DMS153 (cell line): ENCODE measurements around the gene RAD23A.

Experiments
- DNase-seq: peaks from one replicate; lab custom pipeline; 2025; lab: John Stamatoyannopoulos, UW

The RAD23A gene

GRCh38 chr19:12984683-12985048 is 39.0 kb downstream of the RAD23A start:
- no peak for DNase-seq

- DNase-seq = no peak
These were observed 39.6 kb downstream of the RAD23A start for GRCh38 chr19:12985049-12985776.

- DNase-seq = no peak
These were observed 41.1 kb downstream of the RAD23A start for GRCh38 chr19:12986726-12987125.

GRCh38 chr19:12987190-12987589 is 41.5 kb downstream of the RAD23A start:
- DNase-seq = no peak

GRCh38 chr19:12987781-12988180 is 42.1 kb downstream of the RAD23A start:
- no peak for DNase-seq

- DNase-seq = no peak
These were observed 44.8 kb downstream of the RAD23A start for GRCh38 chr19:12990431-12990830.

GRCh38 chr19:12990853-12991252 is 45.2 kb downstream of the RAD23A start:
- no peak for DNase-seq

GRCh38 chr19:12991296-12991695 is 45.6 kb downstream of the RAD23A start:
- no peak for DNase-seq

- DNase-seq = no peak
These were observed 47.1 kb downstream of the RAD23A start for GRCh38 chr19:12992729-12993128.

- DNase-seq = no peak
These were observed 47.9 kb downstream of the RAD23A start for GRCh38 chr19:12993562-12993961.

GRCh38 chr19:12994701-12995595 is 49.3 kb downstream of the RAD23A start, which contains the start of gene NFIX:
Gene NFIX, plus strand, starts transcription at chr19:12995475. Its CDS starts 363 bp downstream, at chr19:12995838.
- no peak for DNase-seq

GRCh38 chr19:12995596-12996405 is 50.1 kb downstream of the RAD23A start:
- DNase-seq = no peak

GRCh38 chr19:12996406-12997094 is 50.9 kb downstream of the RAD23A start:
- DNase-seq = no peak

- no peak for DNase-seq
These were observed 51.7 kb downstream of the RAD23A start for GRCh38 chr19:12997179-12997966.

- no peak for DNase-seq
These were observed 52.6 kb downstream of the RAD23A start for GRCh38 chr19:12997967-12998940.

- DNase-seq = no peak
These were observed 55.5 kb downstream of the RAD23A start for GRCh38 chr19:13001166-13001501.

GRCh38 chr19:13001502-13002165 is 56.0 kb downstream of the RAD23A start:
- no peak for DNase-seq

- DNase-seq = no peak
These were observed 56.7 kb downstream of the RAD23A start for GRCh38 chr19:13002166-13002898.

- DNase-seq = no peak
These were observed 57.4 kb downstream of the RAD23A start for GRCh38 chr19:13003081-13003480.
